Activated gamma-delta T cell treated with anti-CD3 and anti-CD28 coated beads, Interleukin-2, amount 50 U/mL, for 16 hours (primary cell): ENCODE results near the gene SPATA9.
"Not testable (repeated sequence)": the region's sequence is repeated elsewhere in the genome, so short reads cannot be mapped to it uniquely, and the experiment has no call there.

Experiments used
- DNase-seq: peaks from one replicate; pipeline ENCODE4 v3.0.0-alpha.2; 2020; ENCODE audit warnings: low read depth

The SPATA9 gene

GRCh38 chr5:95644351-95645042 is 38.3 kb downstream of the SPATA9 start:
- DNase-seq = peak; percentile 23

GRCh38 chr5:95643152-95643551 is 39.6 kb downstream of the SPATA9 start:
- DNase-seq = no peak

GRCh38 chr5:95641741-95642220 is 41.0 kb downstream of the SPATA9 start:
- no peak for DNase-seq

GRCh38 chr5:95638632-95639031 is 44.2 kb downstream of the SPATA9 start:
- no peak for DNase-seq

GRCh38 chr5:95634081-95634480 is 48.7 kb downstream of the SPATA9 start:
- no peak for DNase-seq

- no peak for DNase-seq
Measured at GRCh38 chr5:95633671-95634070, 49.1 kb downstream of the SPATA9 start.

GRCh38 chr5:95632942-95633341 is 49.8 kb downstream of the SPATA9 start:
- not testable (repeated sequence) for DNase-seq

GRCh38 chr5:95631991-95632675 is 50.7 kb downstream of the SPATA9 start:
- peak; percentile 52 for DNase-seq

GRCh38 chr5:95631255-95631958 is 51.4 kb downstream of the SPATA9 start:
- DNase-seq = no peak

GRCh38 chr5:95630394-95630917 is 52.3 kb downstream of the SPATA9 start:
- no peak for DNase-seq

- no peak for DNase-seq
Measured at GRCh38 chr5:95628933-95629332, 53.9 kb downstream of the SPATA9 start.

GRCh38 chr5:95627971-95628810 is 54.6 kb downstream of the SPATA9 start:
- DNase-seq = no peak

- DNase-seq = no peak
Measured at GRCh38 chr5:95626701-95627100, 56.1 kb downstream of the SPATA9 start.

GRCh38 chr5:95624368-95624767 is 58.4 kb downstream of the SPATA9 start:
- DNase-seq = no peak

GRCh38 chr5:95623706-95624105 is 59.1 kb downstream of the SPATA9 start:
- no peak for DNase-seq

GRCh38 chr5:95621839-95622629 is 60.8 kb downstream of the SPATA9 start:
- DNase-seq = no peak

GRCh38 chr5:95620870-95621838 is 61.6 kb downstream of the SPATA9 start:
- peak; percentile 12 for DNase-seq

GRCh38 chr5:95620030-95620869 is 62.5 kb downstream of the SPATA9 start, which contains the start of gene GPR150:
Gene GPR150 (plus strand): TSS chr5:95620087. CDS start chr5:95620276, 189 bp downstream.
- peak; percentile 30 for DNase-seq
